Gastrocnemius medialis (tissue), 4 donors: ENCODE measurements around the gene ORAI2. TPM values are rescaled to one million over a fixed set of nuclear protein-coding genes. Genes with fewer than 3 reads are reported as not detected.
"Not testable (repeated sequence)": the region's sequence is repeated elsewhere in the genome, so short reads cannot be mapped to it uniquely, and the experiment has no call there.

Experiments
- ATAC-seq, 2 donors: fragments of 150-250 bp; one replicate each; pipeline ENCODE4 v1.9.1; 2016
- DNase-seq, 2 donors: peaks; one replicate each; pipeline ENCODE4 v3.0.0-alpha.2; 2019
- H3K27ac ChIP-seq, 4 donors: fragments of 200-600 bp; sonication (generic); 1 replicate in 1 of 4; 2 replicates in 3 of 4; pipeline ENCODE4 v1.5.1; 2016 to 2018; ENCODE audit warnings: mild to moderate bottlenecking in 2 of 4, moderate library complexity in 1 of 4
- H3K27me3 ChIP-seq, 3 donors: fragments of 200-600 bp; sonication (generic) in 2 of 3; 1 replicate in 1 of 3; 2 replicates in 2 of 3; pipeline versions ENCODE4 v1.5.1 to v1.6.0; 2016 to 2019; ENCODE audit warnings: mild to moderate bottlenecking in 1 of 3, moderate library complexity in 1 of 3
- H3K36me3 ChIP-seq, 2 donors: fragments of 200-600 bp; sonication (generic) in 1 of 2; one replicate each; pipeline ENCODE4 v1.5.1; 2017 to 2018
- H3K4me1 ChIP-seq, 2 donors: fragments of 200-600 bp; sonication (generic) in 1 of 2; one replicate each; pipeline ENCODE4 v1.5.1; 2016 to 2017; ENCODE audit warnings: mild to moderate bottlenecking in 2 of 2
- H3K4me3 ChIP-seq, 4 donors: fragments of 200-600 bp; sonication (generic) in 3 of 4; 1 replicate in 1 of 4; 2 replicates in 3 of 4; pipeline ENCODE4 v1.5.1; 2016 to 2019; ENCODE audit warnings: mild to moderate bottlenecking in 2 of 4
- H3K9me3 ChIP-seq, 3 donors: fragments of 200-600 bp; sonication (generic) in 2 of 3; 1 replicate in 1 of 3; 2 replicates in 2 of 3; pipeline ENCODE4 v1.5.1; 2016 to 2019
- CTCF ChIP-seq, 5 experiments: fragments of 450-650 bp in 3 of 5; fragments of 200-600 bp in 2 of 5; sonication (generic) in 2 of 5; IDR thresholded peaks in 4 of 5; conservative IDR thresholded peaks in 1 of 5; 1 replicate in 4 of 5; 2 replicates in 1 of 5; pipeline ENCODE4 v1.5.1; 2016 to 2019; ENCODE audit warnings: antibody characterized with exemption in 5 of 5, mild to moderate bottlenecking in 3 of 5, moderate library complexity in 3 of 5
- POLR2A ChIP-seq, 2 donors: fragments of 450-650 bp; IDR thresholded peaks; one replicate each; pipeline ENCODE4 v1.6.1; 2017; ENCODE audit warnings: antibody characterized with exemption in 2 of 2, mild to moderate bottlenecking in 2 of 2, moderate library complexity in 2 of 2
- in situ Hi-C, 4 donors: fragments of 200-750 bp; cut with MboI; loops; one replicate each; pipeline versions ENCODE4 v1.15.0 to v1.8.0; 2017; ENCODE audit warnings: low sequenced_read_pairs in 4 of 4
- intact Hi-C: fragments of 100-400 bp; cut with DNase I; formaldehyde crosslinking; loops from one replicate; pipeline ENCODE4 v1.15.1; 2023; ENCODE audit warnings: low total_unique reads
- total RNA-seq, 4 donors: library from RNA; depleted of rRNA; stranded (reverse); fragments of >200 nt; gene quantifications; one replicate each; pipeline versions ENCODE4 v1.1.0 to v1.2.3, GENCODE V29; 2016

ORAI2 gene
- total RNA-seq, 4 donors from 2014 or later: 1.8 to 4.1 (median 2.3) TPM

GRCh38 chr7:102404005-102404861 lies 29.1 kb upstream of the ORAI2 start:
- no peak for TF ChIP-seq POLR2A (IDR thresholded peaks at IDR 0.05)
- TF ChIP-seq CTCF (IDR thresholded peaks at IDR 0.05 in 4 of 5, conservative IDR thresholded peaks at IDR 0.05 in 1 of 5): peak in 4 of 5 experiments; percentile 22 to 65 (median 52)
- no peaks in the 10 kb centered on the region for H3K4me1 ChIP-seq
- intact Hi-C loops: no loop called here

GRCh38 chr7:102404862-102405188 lies 28.6 kb upstream of the ORAI2 start:
- H3K4me3 ChIP-seq, H3K4me1 ChIP-seq, ATAC-seq, H3K27ac ChIP-seq, intact Hi-C loops, H3K9me3 ChIP-seq, H3K27me3 ChIP-seq, DNase-seq: not testable (repeated sequence)
- H3K36me3 ChIP-seq: peaks cover 0 to 97% of the 10 kb centered on the region in 2 donors
- in situ Hi-C loops: loop anchor here in 1 of 4 donors (10.0 kb wide), 1 partner anchor 60 kb away; the partner anchor contains the start of genes ALKBH4 and LRWD1
- peak in 1 of 5 experiments; percentile 1 for TF ChIP-seq CTCF (IDR thresholded peaks at IDR 0.05 in 4 of 5, conservative IDR thresholded peaks at IDR 0.05 in 1 of 5)

More at GRCh38 chr7:102404005-102404861, 29.1 kb upstream of the ORAI2 start:
- Histone ChIP-seq H3K4me3 (no peak overlapping the region), H3K27ac (no peak overlapping the region), H3K27me3 (no peaks in the 10 kb centered on the region), H3K9me3 (no peaks in the 10 kb centered on the region), H3K36me3 (peaks cover 0 to 97% of the 10 kb centered on the region in 2 donors)
- ATAC-seq (peak; percentile 82 to 92), DNase-seq (no peak)
- in situ Hi-C loops: loop anchor here in 1 of 4 donors (10.0 kb wide), 1 partner anchor 61 kb away; the partner anchor contains the start of genes ALKBH4 and LRWD1

- in situ Hi-C loops: loop anchor here in 1 of 4 donors (10.0 kb wide), 1 partner anchor 57 kb away; the partner anchor contains the start of genes ALKBH4 and LRWD1
- DNase-seq: no peak
These were observed 25.5 kb upstream of the ORAI2 start for GRCh38 chr7:102407910-102408309.

GRCh38 chr7:102408530-102408929 lies 24.8 kb upstream of the ORAI2 start:
- H3K27me3 ChIP-seq, H3K27ac ChIP-seq, H3K9me3 ChIP-seq, intact Hi-C loops, H3K4me3 ChIP-seq, DNase-seq, ATAC-seq: not testable (repeated sequence)
- peaks cover 0 to 79% of the 10 kb centered on the region in 2 donors for H3K36me3 ChIP-seq
- H3K4me1 ChIP-seq: peaks cover 10 to 11% of the 10 kb centered on the region in 2 donors
- in situ Hi-C loops: loop anchor here in 1 of 4 donors (10.0 kb wide), 1 partner anchor 56 kb away; the partner anchor contains the start of genes ALKBH4 and LRWD1

More at GRCh38 chr7:102407910-102408309, 25.5 kb upstream of the ORAI2 start:
- ATAC-seq: no peak
- H3K36me3 ChIP-seq: peaks cover 0 to 85% of the 10 kb centered on the region in 2 donors
- TF ChIP-seq POLR2A (IDR thresholded peaks at IDR 0.05) (no peak), CTCF (IDR thresholded peaks at IDR 0.05 in 4 of 5, conservative IDR thresholded peaks at IDR 0.05 in 1 of 5) (no peak)
- peaks cover 6 to 8% of the 10 kb centered on the region in 2 donors for H3K4me1 ChIP-seq
- no peaks in the 10 kb centered on the region for H3K9me3 ChIP-seq
- H3K4me3 ChIP-seq: no peak overlapping the region
- intact Hi-C loops: no loop called here
- H3K27ac ChIP-seq: no peak overlapping the region
- no peaks in the 10 kb centered on the region for H3K27me3 ChIP-seq

- intact Hi-C loops: no loop called here
- Histone ChIP-seq H3K27ac (no peak overlapping the region), H3K36me3 (peaks cover 0 to 72% of the 10 kb centered on the region in 2 donors), H3K4me3 (no peak overlapping the region), H3K4me1 (peaks cover 10 to 11% of the 10 kb centered on the region in 2 donors), H3K27me3 (no peaks in the 10 kb centered on the region), H3K9me3 (no peaks in the 10 kb centered on the region)
- DNase-seq: no peak
- no peak for TF ChIP-seq POLR2A (IDR thresholded peaks at IDR 0.05)
- TF ChIP-seq CTCF (IDR thresholded peaks at IDR 0.05 in 4 of 5, conservative IDR thresholded peaks at IDR 0.05 in 1 of 5): no peak
- ATAC-seq: no peak
- in situ Hi-C loops: loop anchor here in 1 of 4 donors (10.0 kb wide), 1 partner anchor 55 kb away; the partner anchor contains the start of genes ALKBH4 and LRWD1
These were observed 24.0 kb upstream of the ORAI2 start for GRCh38 chr7:102409340-102409739.
